Omental fat pad (tissue), 4 donors: Measurements from ENCODE around the gene RALGAPA1. TPM values are rescaled to one million over a fixed set of nuclear protein-coding genes. Genes with fewer than 3 reads are reported as not detected.
"Not testable (repeated sequence)": the region's sequence is repeated elsewhere in the genome, so short reads cannot be mapped to it uniquely, and the experiment has no call there.

ENCODE experiments used
- ATAC-seq: fragments of 150-250 bp; one replicate; pipeline ENCODE4 v1.9.1; 2016; ENCODE audit warnings: mild to moderate bottlenecking, moderate library complexity; ENCODE audit not compliant: low FRiP score
- DNase-seq: peaks from one replicate; pipeline ENCODE4 v3.0.0-alpha.2; 2019; ENCODE audit warnings: low spot score
- total RNA-seq, 4 donors: library from RNA; depleted of rRNA; stranded (reverse); fragments of >200 nt; gene quantifications; one replicate each; pipeline ENCODE4 v1.1.0, GENCODE V29; 2016
- TF ChIP-seq, protein P1 (sequence below), 3 donors: fragments of 450-650 bp; IDR thresholded peaks; one replicate each; pipeline ENCODE4 v1.5.1; 2016 to 2017; ENCODE audit warnings: antibody characterized with exemption in 3 of 3, mild to moderate bottlenecking in 3 of 3, moderate library complexity in 2 of 3

The RALGAPA1 gene
- total RNA-seq, 4 donors from 2014 or later: 43.5 to 79.0 (median 54.9) TPM

DNA sequence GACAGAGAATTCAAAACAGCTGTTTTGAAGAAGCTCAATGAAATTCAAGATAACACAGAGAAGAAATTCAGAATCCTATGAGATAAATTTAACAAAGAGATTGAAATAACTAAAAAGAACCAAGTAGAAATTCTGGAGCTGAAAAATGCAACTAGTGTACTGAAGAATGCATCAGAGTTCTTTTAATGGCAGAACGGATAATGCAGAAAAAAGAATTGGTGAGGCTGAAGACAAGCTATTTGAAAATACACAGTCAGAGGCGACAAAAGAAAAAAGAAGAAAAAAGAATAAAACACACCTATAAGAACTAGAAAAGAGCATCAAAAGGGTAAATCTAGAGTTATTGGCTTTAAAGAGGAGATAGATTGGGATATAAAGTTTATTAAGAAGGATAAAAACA is 171.8 kb downstream of the RALGAPA1 start:
- ATAC-seq (no peak), DNase-seq (no peak)
- TF ChIP-seq, protein P1, sequence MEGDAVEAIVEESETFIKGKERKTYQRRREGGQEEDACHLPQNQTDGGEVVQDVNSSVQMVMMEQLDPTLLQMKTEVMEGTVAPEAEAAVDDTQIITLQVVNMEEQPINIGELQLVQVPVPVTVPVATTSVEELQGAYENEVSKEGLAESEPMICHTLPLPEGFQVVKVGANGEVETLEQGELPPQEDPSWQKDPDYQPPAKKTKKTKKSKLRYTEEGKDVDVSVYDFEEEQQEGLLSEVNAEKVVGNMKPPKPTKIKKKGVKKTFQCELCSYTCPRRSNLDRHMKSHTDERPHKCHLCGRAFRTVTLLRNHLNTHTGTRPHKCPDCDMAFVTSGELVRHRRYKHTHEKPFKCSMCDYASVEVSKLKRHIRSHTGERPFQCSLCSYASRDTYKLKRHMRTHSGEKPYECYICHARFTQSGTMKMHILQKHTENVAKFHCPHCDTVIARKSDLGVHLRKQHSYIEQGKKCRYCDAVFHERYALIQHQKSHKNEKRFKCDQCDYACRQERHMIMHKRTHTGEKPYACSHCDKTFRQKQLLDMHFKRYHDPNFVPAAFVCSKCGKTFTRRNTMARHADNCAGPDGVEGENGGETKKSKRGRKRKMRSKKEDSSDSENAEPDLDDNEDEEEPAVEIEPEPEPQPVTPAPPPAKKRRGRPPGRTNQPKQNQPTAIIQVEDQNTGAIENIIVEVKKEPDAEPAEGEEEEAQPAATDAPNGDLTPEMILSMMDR (IDR thresholded peaks at IDR 0.05): no peak

DNA sequence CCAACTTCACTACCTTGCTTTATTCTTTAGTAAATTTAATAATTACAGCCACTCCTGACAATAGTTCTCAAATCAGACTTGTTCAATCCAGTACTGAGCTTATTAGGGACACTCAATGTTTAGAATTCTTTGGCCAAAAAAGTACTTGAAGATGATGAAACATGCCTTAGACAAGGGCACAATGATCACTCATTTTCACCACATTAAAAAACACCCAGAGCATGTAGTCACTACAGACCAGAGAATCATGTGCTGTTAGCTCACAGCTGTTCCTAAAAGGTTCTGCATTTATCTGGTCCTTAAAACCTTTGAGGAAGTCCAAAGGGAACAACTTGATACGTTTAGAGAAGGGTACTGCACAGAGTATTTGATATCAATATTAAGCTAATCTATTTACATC is 176.4 kb downstream of the RALGAPA1 start:
- DNase-seq (no peak), ATAC-seq (no peak)
- TF ChIP-seq, protein P1 (IDR thresholded peaks at IDR 0.05): no peak

DNA sequence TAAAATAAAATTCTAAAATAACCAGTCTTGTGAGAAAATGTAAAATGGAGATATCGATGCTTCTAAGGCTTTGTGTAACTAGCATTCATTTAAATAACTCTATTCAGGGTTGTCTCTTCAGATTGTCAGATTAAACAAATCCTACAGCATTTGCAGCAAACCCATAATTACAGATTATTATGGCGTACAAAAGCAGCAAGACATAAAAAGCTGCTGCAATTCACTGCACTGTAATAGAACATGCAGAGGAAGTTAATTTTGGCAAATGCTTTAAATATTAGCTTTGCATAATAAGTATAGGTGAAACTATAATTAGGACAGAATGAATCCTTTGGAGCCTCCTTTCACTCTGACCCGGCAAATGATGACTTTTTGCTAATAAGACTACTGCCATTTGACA is 176.8 kb downstream of the RALGAPA1 start:
- TF ChIP-seq, protein P1 (IDR thresholded peaks at IDR 0.05): no peak
- DNase-seq: no peak
- no peak for ATAC-seq

DNA sequence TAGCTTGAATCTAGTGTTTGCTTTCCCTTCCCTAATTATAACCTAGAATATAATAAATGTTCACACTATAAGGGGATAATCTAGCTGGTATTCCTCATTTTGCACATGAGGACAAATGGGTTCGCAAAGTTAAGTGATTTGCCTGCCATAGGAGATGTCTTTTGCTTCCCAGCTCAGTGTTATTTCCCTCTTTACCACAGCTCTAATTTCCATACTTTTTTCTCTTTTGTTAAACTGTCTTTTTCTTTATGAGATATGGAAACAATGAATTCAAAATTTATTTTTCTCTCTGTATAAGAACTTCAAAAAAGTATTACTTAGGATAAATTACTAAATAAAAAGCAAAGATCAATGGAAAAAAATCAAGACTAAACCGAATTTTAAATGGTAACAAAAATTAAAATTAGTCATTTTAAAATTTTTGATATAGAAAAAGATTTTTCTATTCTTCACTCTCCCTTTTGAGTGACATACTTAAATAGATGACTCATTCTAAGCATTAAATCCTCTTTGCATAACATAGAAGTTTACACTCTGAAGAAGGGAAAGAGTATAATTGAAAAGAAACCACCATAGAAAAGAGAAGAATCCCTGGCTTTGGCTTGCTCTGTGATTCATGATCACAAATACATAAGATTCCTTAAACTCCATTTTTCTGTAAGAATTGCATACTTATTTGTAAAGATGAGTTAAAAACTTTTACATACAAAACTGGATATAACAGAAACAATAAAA is 177.9 kb downstream of the RALGAPA1 start:
- ATAC-seq: no peak

DNA sequence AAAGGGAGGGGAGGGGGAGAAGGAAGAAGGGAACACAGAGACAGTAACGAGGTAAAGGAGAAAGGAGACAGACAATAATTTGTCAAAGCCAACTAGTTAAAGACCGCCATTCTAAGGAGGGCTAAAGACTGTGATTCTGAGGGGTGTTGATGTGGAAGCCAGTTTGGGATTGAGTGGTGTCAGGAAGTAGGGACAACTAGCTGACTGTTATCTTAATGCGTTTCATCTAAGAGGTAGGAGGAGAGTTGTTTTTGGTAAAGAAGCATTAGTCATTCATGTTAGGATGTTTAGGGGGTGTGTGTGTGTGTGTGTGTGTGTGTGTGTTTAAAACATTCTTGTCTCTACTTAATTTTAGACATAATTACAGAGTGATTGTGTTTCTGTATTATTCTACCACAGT is 180.1 kb downstream of the RALGAPA1 start:
- TF ChIP-seq, protein P1 (IDR thresholded peaks at IDR 0.05): no peak
- no peak for ATAC-seq

More for the DNA sequence above, 177.9 kb downstream of the RALGAPA1 start:
- DNase-seq: no peak
- TF ChIP-seq, protein P1 (IDR thresholded peaks at IDR 0.05): no peak

DNA sequence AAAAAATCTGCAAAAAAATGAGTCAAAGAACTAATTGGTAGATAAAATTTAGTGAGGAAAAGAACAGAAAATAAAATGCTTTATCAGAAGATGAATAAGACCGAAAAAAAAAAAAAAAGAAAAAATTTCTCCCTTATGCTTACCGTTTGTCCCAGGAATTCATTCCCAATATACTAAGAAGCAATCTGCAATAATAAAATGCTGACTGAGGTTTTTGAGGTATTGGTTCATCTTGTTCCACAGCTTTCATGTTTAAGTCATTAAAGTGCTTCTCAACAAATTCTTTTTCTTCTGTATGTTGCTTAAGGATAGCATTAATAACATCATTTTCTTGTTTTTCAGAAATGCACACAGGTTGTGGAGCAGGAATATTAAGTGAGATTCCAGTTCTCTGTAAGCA is 182.1 kb downstream of the RALGAPA1 start:
- not testable (repeated sequence) for DNase-seq, ATAC-seq

More for the DNA sequence above, 180.1 kb downstream of the RALGAPA1 start:
- no peak for DNase-seq

DNA sequence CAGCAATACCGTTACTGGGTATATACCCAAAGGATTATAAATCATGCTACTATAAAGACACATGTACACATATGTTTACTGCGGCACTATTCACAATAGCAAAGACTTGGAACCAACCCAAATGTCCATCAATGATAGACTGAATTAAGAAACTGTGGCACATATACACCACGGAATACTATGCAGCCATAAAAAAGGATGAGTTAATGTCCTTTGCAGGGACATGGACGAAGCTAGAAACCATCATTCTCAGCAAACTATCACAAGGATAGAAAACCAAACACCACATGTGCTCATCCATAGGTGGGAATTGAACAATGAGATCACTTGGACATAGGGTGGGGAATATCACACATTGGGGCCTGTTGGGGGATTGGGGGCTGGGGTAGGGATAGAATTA is 187.1 kb downstream of the RALGAPA1 start:
- ATAC-seq, DNase-seq: not testable (repeated sequence)

DNA sequence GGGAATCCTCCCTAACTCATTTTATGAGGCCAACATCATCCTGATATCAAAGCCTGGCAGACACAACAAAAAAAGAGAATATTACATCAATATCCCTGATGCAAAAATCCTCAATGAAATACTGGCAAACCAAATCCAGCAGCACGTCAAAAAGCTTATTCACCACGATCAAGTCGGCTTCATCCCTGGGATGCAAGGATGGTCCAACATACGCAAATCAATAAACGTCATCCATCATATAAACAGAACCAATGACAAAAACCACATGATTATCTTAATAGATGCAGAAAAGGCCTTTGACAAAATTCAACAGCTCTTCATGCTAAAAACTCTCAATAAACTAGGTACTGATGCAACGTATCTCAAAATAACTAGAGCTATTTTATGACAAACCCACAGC is 189.1 kb downstream of the RALGAPA1 start:
- not testable (repeated sequence) for ATAC-seq, DNase-seq

DNA sequence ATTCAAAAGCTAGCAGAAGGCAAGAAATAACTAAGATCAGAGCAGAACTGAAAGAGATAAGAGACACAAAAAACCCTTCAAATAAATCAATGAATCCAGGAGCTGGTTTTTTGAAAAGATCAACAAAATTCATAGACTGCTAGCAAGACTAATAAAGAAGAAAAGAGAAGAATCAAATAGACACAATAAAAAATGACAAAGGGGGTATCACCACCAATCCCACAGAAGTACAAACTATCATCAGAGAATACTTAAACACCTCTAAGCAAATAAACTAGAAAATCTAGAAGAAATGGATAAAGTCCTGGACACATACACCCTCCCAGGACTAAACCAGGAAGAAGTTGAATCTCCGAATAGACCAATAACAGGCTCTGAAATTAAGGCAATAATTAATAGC is 189.6 kb downstream of the RALGAPA1 start:
- not testable (repeated sequence) for DNase-seq, ATAC-seq
